ENCODE measurements around the gene DLX4. TPM values are rescaled to one million over a fixed set of nuclear protein-coding genes. Genes with fewer than 3 reads are reported as not detected.

DLX4 gene
- total and polyA plus RNA-seq, 2 donors (not counting 3 experiments of a cell fraction or from before 2014, with no cell fraction given): not detected

DNA sequence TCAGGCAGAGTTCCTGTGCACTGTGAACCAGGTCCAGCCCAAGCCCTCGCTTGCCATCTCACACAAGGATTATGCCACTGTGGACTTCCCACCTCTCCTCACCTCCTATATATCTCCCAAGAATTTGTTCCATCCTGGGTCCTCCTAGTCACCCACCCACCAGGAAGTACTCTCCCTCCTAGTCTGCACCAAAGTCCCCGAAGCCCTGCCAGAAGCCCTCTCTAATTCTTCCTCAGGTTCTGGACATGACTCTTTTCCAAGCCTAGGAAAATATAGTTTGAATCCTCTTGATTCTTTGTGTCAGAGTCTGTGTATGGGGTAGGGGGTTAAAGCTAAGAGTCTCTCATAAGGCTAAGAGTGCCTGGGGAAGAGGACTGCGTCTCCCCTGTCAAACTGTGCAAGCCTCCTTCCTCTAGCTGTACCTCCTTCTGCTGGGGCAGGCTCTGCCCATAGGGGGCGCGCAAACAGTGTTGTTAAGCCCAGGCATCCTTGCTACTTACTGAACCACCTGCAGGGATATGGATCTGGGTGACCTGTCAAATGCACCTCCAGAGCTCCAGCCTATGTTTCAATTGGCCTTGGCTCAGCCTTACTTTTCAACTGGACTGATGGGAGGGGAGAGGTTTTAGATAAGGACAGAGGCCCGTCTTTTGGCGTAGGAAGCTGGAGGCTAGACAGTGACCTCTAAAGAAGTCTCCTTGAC, 16.6 kb upstream of the DLX4 start:
- Histone ChIP-seq H3K27ac (ENCODE audit: insufficient read depth, low read depth, low read length) (no peak overlapping the region), H3K4me1 (ENCODE audit: control insufficient read depth, extremely low read depth, insufficient read depth, low read length) (peaks cover 19% of the 10 kb centered on the region), H3K4me2 (ENCODE audit: insufficient read depth, low read length) (peak overlapping the region; percentile 43), H3K9ac (replicated peaks; ENCODE audit: extremely low read depth, insufficient read depth, low read length) (no peak overlapping the region), H3K9me1 (replicated peaks; ENCODE audit: control insufficient read depth, extremely low read depth, insufficient read depth, low read length) (no peaks in the 10 kb centered on the region), H3K4me3 (replicated peaks in 1 of 3; ENCODE audit: insufficient read depth in 1 of 3, low read depth in 1 of 3, low read length in 3 of 3) (no peak overlapping the region), H3K9me3 (replicated peaks; ENCODE audit: control insufficient read depth, insufficient read depth, low read length) (no peaks in the 10 kb centered on the region), H2AFZ (ENCODE audit: low read depth, low read length) (no peak overlapping the region), H4K20me1 (replicated peaks; ENCODE audit: control insufficient read depth, extremely low read depth, insufficient read depth, low read length) (no peaks in the 10 kb centered on the region), H3K27me3 (ENCODE audit: control insufficient read depth in 2 of 2, insufficient read depth in 2 of 2, low read length in 2 of 2) (peaks cover 1 to 8% of the 10 kb centered on the region in 2 experiments), H3K79me2 (ENCODE audit: control insufficient read depth, insufficient read depth, low read length) (no peaks in the 10 kb centered on the region), H3K36me3 (ENCODE audit: control insufficient read depth in 2 of 2, extremely low read depth in 1 of 2, insufficient read depth in 2 of 2, low read length in 2 of 2) (no peaks in the 10 kb centered on the region)
- CTCF ChIA-PET: interaction anchor here (0.6 to 4.0 kb wide), 31 partner anchors 9 to 395 kb away, joined by 3 to 91 read pairs (median 5); partner anchors contain the start of gene DLX3
- FAIRE-seq (no peak), DNase-seq (ENCODE audit: low read depth, low spot score) (peak; percentile 69)
- intact Hi-C loops (cut with micrococcal nuclease) (loop anchor here (1.0 to 5.0 kb wide), 3 partner anchors 46 to 90 kb away; no protein-coding TSS in a partner anchor), dilution Hi-C loops (cut with MboI; ENCODE audit: extremely low pct_ligation_motif_present, low sequenced_read_pairs) (no loop called here)
- POLR2A ChIA-PET: interaction anchor here (0.6 kb wide), 1 partner anchor 10 kb away, joined by 3 read pairs; no protein-coding TSS in a partner anchor
- TF ChIP-seq GATA2 (IDR thresholded peaks at IDR 0.05; ENCODE audit: insufficient read depth, insufficient read length, low read depth, low read length) (no peak), MYC (IDR thresholded peaks at IDR 0.05; ENCODE audit: low read depth, low read length) (no peak), POLR2A (IDR thresholded peaks at IDR 0.05; ENCODE audit: low read depth, low read length) (no peak)
- TF ChIP-seq, protein P1, sequence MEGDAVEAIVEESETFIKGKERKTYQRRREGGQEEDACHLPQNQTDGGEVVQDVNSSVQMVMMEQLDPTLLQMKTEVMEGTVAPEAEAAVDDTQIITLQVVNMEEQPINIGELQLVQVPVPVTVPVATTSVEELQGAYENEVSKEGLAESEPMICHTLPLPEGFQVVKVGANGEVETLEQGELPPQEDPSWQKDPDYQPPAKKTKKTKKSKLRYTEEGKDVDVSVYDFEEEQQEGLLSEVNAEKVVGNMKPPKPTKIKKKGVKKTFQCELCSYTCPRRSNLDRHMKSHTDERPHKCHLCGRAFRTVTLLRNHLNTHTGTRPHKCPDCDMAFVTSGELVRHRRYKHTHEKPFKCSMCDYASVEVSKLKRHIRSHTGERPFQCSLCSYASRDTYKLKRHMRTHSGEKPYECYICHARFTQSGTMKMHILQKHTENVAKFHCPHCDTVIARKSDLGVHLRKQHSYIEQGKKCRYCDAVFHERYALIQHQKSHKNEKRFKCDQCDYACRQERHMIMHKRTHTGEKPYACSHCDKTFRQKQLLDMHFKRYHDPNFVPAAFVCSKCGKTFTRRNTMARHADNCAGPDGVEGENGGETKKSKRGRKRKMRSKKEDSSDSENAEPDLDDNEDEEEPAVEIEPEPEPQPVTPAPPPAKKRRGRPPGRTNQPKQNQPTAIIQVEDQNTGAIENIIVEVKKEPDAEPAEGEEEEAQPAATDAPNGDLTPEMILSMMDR (IDR thresholded peaks at IDR 0.05; ENCODE audit: extremely low read depth in 1 of 2, insufficient read depth in 1 of 2, low read depth in 1 of 2, low read length in 2 of 2): peak; percentile 90 to 93
- BruUV-seq (replicated peaks): no TSS peak

All from endothelial cell of umbilical vein (primary cell).